ENCODE data around the gene SLC39A5. TPM values are rescaled to one million over a fixed set of nuclear protein-coding genes. Genes with fewer than 3 reads are reported as not detected.
"Not testable (repeated sequence)": the region's sequence is repeated elsewhere in the genome, so short reads cannot be mapped to it uniquely, and the experiment has no call there.

Gene SLC39A5
- total RNA-seq, 1 donor from 2014 or later = not detected

GRCh38 chr12:56241424-56242303 is 11.8 kb downstream of the SLC39A5 start:
- FAIRE-seq (no peak), DNase-seq (ENCODE audit: low spot score in 2 of 2) (no peak)

DNA sequence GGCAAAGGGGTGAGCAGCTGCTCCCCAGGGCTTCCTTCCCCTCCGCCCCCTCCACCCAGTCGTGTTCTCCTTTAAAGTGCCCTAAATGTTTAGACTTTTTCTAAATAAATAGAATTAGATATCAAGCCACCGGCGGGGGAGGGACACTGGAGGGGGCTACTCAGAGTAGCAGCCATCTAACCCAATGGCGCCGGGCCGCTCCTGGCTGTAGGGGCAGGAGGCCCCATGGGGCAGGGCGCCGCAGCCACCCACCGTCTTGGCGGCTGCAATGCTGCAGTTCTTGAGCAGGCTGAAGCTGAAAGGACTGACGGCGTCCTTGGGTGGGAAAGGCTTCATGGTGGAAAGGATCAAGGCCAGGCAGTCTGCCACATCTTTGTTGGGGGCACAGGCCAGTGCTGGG is 13.1 kb downstream of the SLC39A5 start:
- no peak for DNase-seq (ENCODE audit: low spot score in 2 of 2)
- no peak for FAIRE-seq

GRCh38 chr12:56243731-56244181 is 13.9 kb downstream of the SLC39A5 start:
- FAIRE-seq (no peak), DNase-seq (ENCODE audit: low spot score in 2 of 2) (no peak)

DNA sequence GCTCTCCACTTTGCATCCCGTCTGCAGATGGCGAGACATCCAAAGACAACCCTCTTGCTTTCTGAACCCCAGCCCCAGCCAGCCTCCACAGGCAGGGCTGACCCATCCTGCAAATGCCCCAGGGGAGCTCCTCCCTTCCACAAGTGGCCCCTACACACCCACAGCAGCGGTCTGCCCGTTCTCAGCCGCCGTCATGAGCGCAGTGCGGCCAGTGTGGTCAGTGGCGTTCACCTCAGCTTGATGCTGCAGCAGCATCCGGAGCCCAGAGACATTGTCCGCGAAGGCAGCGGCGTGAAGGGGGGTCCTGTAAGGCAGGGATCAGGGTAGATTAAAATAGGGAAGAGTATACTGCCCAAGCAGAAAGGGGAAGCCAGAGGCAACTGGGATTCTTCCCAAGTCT is 14.6 kb downstream of the SLC39A5 start:
- DNase-seq (ENCODE audit: low spot score in 2 of 2) = no peak
- FAIRE-seq = no peak

- FAIRE-seq (no peak), DNase-seq (ENCODE audit: low spot score in 2 of 2) (no peak)
Measured at GRCh38 chr12:56247923-56248322, 18.1 kb downstream of the SLC39A5 start.

DNA sequence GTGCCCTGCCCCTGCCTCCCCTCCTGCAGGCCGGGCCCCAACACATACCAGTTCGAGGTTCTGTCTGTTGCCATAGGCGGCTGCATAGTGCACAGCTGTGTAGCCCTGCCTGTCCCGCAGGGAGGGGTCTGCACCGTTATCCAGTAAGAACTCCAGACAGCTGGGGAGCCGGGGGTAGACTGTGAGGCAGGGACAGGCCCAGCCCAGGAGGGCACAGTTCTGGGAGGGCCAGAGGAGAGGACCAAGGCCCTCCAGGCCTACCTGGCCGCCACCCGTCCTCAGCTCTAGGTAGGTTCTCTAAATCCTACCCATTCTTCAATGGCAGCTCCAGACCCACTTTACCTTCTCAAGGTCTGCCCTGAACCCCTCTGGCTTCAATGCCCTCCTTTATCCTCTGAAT is 18.9 kb downstream of the SLC39A5 start:
- FAIRE-seq = no peak
- DNase-seq (ENCODE audit: low spot score in 2 of 2) = no peak

- FAIRE-seq (no peak), DNase-seq (ENCODE audit: low spot score in 2 of 2) (no peak)
Measured at GRCh38 chr12:56252649-56253048, 22.8 kb downstream of the SLC39A5 start.

DNA sequence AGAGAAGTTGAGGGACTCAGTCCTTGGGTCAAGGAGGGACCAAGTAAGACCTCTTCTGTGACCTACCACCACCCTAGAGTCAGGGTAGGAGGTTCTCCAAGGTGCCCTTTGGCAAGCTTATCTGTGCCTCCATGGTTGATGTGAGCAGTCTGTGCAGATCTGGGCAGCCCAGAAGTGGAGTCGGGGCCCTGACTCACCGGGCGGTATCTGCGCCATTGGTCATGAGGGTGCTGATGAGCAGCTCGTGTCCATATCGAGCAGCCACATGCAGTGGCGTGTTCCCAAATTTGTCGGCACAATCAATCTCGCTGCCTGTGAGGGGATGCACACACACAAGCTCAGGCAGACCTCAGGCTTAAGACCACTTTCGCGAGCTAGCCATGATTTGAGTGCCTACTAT is 23.2 kb downstream of the SLC39A5 start:
- DNase-seq (ENCODE audit: low spot score in 2 of 2) (no peak), FAIRE-seq (no peak)

DNA sequence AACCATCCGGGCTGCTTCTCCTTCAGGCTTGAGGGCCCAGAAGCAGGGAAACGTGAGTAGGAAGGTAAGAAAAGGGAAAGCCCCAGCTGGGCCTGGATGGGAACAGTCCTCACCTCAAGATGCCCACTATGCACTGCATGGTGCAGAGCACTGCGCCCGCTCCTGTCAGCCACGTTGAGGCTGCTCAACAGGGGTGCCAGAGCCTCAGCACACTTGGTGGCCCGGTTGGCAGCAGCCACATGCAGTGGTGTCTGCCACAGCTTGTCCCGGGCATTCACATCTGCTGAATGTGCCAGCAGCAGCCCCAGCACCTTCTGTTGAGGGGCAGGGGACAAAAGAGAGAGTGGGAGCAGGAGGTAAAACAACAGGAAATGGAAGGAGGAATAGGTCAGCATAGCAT is 25.8 kb downstream of the SLC39A5 start:
- DNase-seq (ENCODE audit: low spot score in 2 of 2) (no peak), FAIRE-seq (no peak)

GRCh38 chr12:56256326-56256960 is 26.6 kb downstream of the SLC39A5 start:
- FAIRE-seq (no peak), DNase-seq (ENCODE audit: low spot score in 2 of 2) (no peak)

GRCh38 chr12:56257071-56257470 is 27.2 kb downstream of the SLC39A5 start:
- DNase-seq (ENCODE audit: low spot score in 2 of 2) = no peak
- FAIRE-seq = no peak

GRCh38 chr12:56257491-56258067 is 27.7 kb downstream of the SLC39A5 start:
- no peak for DNase-seq (ENCODE audit: low spot score in 2 of 2)
- no peak for FAIRE-seq

GRCh38 chr12:56258068-56258819 is 28.4 kb downstream of the SLC39A5 start, which contains the start of gene ANKRD52:
Gene ANKRD52 (minus strand): TSS chr12:56258384. CDS start chr12:56258269, 115 bp downstream.
- FAIRE-seq (no peak), DNase-seq (ENCODE audit: low spot score in 2 of 2) (peak; percentile 94)

DNA sequence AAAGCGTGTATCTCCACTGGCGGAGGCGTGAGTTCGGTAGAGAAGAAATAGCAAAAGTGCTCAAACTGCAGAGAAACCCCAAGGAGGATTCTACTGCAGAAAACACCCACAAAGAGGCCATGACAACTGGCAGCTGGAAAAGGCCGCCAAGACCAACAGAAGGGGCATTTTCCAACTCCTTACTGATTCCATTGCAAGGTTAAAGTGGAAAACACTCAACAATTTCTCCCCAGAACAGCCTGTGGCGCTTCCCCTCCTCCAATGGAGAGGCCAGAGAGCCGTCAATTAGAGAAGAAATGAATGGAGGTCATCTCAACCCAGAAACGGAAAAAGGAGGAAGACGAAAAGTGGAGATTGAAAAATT is 29.0 kb downstream of the SLC39A5 start:
- DNase-seq (ENCODE audit: low spot score in 2 of 2) (no peak), FAIRE-seq (no peak)

GRCh38 chr12:56260380-56260779 is 30.5 kb downstream of the SLC39A5 start:
- FAIRE-seq = no peak
- DNase-seq (ENCODE audit: low spot score in 2 of 2) = no peak

- DNase-seq (ENCODE audit: low spot score in 2 of 2) (no peak), FAIRE-seq (no peak)
Measured at GRCh38 chr12:56260921-56261320, 31.1 kb downstream of the SLC39A5 start.

GRCh38 chr12:56261503-56262232 is 31.8 kb downstream of the SLC39A5 start:
- DNase-seq (ENCODE audit: low spot score in 2 of 2) (no peak), FAIRE-seq (no peak)

GRCh38 chr12:56262955-56263354 is 33.1 kb downstream of the SLC39A5 start:
- DNase-seq (ENCODE audit: low spot score in 2 of 2); FAIRE-seq: not testable (repeated sequence)

DNA sequence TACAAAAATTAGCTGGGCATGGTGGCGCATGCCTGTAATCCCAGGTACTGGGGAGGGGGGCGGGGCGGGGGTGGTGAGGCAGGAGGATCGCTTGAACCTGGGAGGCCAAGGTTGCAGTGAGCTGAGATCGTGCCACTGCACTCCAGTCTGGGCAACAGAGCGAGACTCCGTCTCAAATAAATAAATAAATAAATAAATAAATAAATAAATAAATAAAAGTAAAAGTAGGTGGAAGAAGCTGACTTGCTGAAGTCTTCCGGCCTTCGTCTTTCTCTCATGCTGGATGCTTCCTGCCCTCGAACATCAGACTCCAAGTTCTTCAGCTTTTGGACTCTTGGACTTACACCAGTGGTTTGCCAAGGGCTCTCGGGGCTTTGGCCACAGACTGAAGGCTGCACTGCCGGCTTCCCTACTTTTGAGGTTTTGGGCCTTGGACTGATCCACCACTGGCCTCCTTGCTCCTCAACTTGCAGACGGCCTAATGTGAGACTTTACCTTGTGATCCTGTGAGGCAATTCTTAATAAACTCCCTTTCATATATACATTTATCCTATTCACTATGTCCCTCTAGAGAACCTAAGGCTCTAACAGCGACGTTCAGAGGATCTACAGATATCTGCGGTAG is 36.3 kb downstream of the SLC39A5 start:
- FAIRE-seq; DNase-seq (ENCODE audit: low spot score in 2 of 2): not testable (repeated sequence)
